ENCODE data around the gene KRT7.
"Not testable (repeated sequence)": the region's sequence is repeated elsewhere in the genome, so short reads cannot be mapped to it uniquely, and the experiment has no call there.

KRT7 gene

GRCh38 chr12:52245962-52246569 is 13.0 kb downstream of the KRT7 start:
- no peak for DNase-seq

GRCh38 chr12:52246720-52247621 is 13.9 kb downstream of the KRT7 start:
- DNase-seq = no peak

GRCh38 chr12:52247622-52248540 is 14.8 kb downstream of the KRT7 start:
- no peak for DNase-seq

GRCh38 chr12:52248541-52249461 is 15.8 kb downstream of the KRT7 start:
- no peak for DNase-seq

- no peak for DNase-seq
These were observed 16.5 kb downstream of the KRT7 start for GRCh38 chr12:52249511-52250047.

GRCh38 chr12:52250048-52250990 is 17.3 kb downstream of the KRT7 start:
- DNase-seq = no peak

GRCh38 chr12:52251367-52252051 is 18.5 kb downstream of the KRT7 start:
- no peak for DNase-seq

- not testable (repeated sequence) for DNase-seq
These were observed 19.2 kb downstream of the KRT7 start for GRCh38 chr12:52252175-52252615.

- DNase-seq = no peak
These were observed 19.8 kb downstream of the KRT7 start for GRCh38 chr12:52252728-52253343.

- no peak for DNase-seq
These were observed 20.5 kb downstream of the KRT7 start for GRCh38 chr12:52253391-52254179.

- no peak for DNase-seq
These were observed 21.3 kb downstream of the KRT7 start for GRCh38 chr12:52254180-52254964.

GRCh38 chr12:52254965-52255751 is 22.1 kb downstream of the KRT7 start:
- no peak for DNase-seq

GRCh38 chr12:52255926-52256583 is 23.0 kb downstream of the KRT7 start:
- no peak for DNase-seq

- no peak for DNase-seq
These were observed 23.5 kb downstream of the KRT7 start for GRCh38 chr12:52256584-52256935.

GRCh38 chr12:52257074-52257551 is 24.1 kb downstream of the KRT7 start:
- DNase-seq = no peak

- DNase-seq = not testable (repeated sequence)
These were observed 24.9 kb downstream of the KRT7 start for GRCh38 chr12:52257922-52258321.
